IMR-90 (cell line): ENCODE data around the gene FNIP1. TPM values are rescaled to one million over a fixed set of nuclear protein-coding genes. Genes with fewer than 3 reads are reported as not detected.

Experiments
- ATAC-seq: fragments of 200-7000 bp; cut with Tn5 transposase; 2 replicates; pipeline ENCODE4 v1.9.1; 2020; ENCODE audit warnings: low read depth, mild to moderate bottlenecking, moderate library complexity
- BruUV-seq: library from RNA; stranded (reverse); fragments of 400-500 nt; replicated peaks from 2 replicates; lab custom pipeline; 2021; lab: Mats Ljungman, UMichigan
- CTCF ChIA-PET: fragments of 300-600 bp; formaldehyde crosslinking; extraction: SDS; loops from one replicate; lab custom pipeline; 2021; ENCODE audit warnings: antibody characterized with exemption; lab: Yijun Ruan, JAX
- POLR2A ChIA-PET: fragments of 300-600 bp; sonication (Branson Sonifier 250); formaldehyde crosslinking; loops from one replicate; lab custom pipeline; 2022; ENCODE audit warnings: antibody characterized with exemption; ENCODE audit not compliant: unreplicated experiment; lab: Charles Lee
- DNase-seq: peaks from one replicate; pipeline ENCODE4 v3.0.0; 2013
- H2AFZ ChIP-seq: replicated peaks from 2 replicates; pipeline ENCODE3; 2013; ENCODE audit warnings: low read length, mild to moderate bottlenecking; ENCODE audit not compliant: poor library complexity
- H2AK5ac ChIP-seq: 2 replicates; pipeline ENCODE4 v1.6.1; 2013; ENCODE audit warnings: low read depth, low read length, inconsistent platforms
- H2AK9ac ChIP-seq: replicated peaks from 2 replicates; pipeline ENCODE3; 2013; ENCODE audit warnings: mild to moderate bottlenecking, low read depth, low read length, moderate library complexity; ENCODE audit not compliant: poor library complexity
- H2BK120ac ChIP-seq: 2 replicates; pipeline ENCODE4 v1.6.1; 2013; ENCODE audit warnings: low read depth, low read length, inconsistent platforms
- H2BK15ac ChIP-seq: 3 replicates; pipeline ENCODE4 v1.6.1; 2013; ENCODE audit warnings: low read depth, low read length, inconsistent platforms
- H2BK20ac ChIP-seq: 2 replicates; pipeline ENCODE4 v1.6.1; 2013; ENCODE audit warnings: low read depth, mild to moderate bottlenecking, inconsistent platforms, low read length, moderate library complexity
- H2BK5ac ChIP-seq: 2 replicates; pipeline ENCODE4 v1.6.1; 2013; ENCODE audit warnings: mild to moderate bottlenecking, low read depth, low read length, inconsistent platforms; ENCODE audit not compliant: poor library complexity, severe bottlenecking
- H3K14ac ChIP-seq: replicated peaks from 2 replicates; pipeline ENCODE4 v1.6.1; 2013; ENCODE audit warnings: low read depth, low read length, inconsistent platforms
- H3K18ac ChIP-seq: 2 replicates; pipeline ENCODE4 v1.6.1; 2013; ENCODE audit warnings: low read depth, low read length, control low read depth
- H3K23ac ChIP-seq: 2 replicates; pipeline ENCODE4 v1.6.1; 2013; ENCODE audit warnings: low read depth, low read length, inconsistent platforms
- H3K27ac ChIP-seq: 2 replicates; pipeline ENCODE4 v1.5.1; 2013; ENCODE audit warnings: mild to moderate bottlenecking, control low read depth, low read length; ENCODE audit not compliant: insufficient read depth
- H3K27me3 ChIP-seq: 2 replicates; pipeline ENCODE4 v1.6.1; 2013; ENCODE audit warnings: low read length; ENCODE audit not compliant: control insufficient read depth, insufficient read depth
- H3K36me3 ChIP-seq: 2 replicates; pipeline ENCODE4 v1.6.1; 2013; ENCODE audit warnings: low read length, mixed read lengths; ENCODE audit not compliant: control insufficient read depth, insufficient read depth
- H3K4ac ChIP-seq: 2 replicates; pipeline ENCODE4 v1.6.1; 2013; ENCODE audit warnings: low read depth, low read length, inconsistent platforms
- H3K4me1 ChIP-seq: 2 replicates; pipeline ENCODE4 v1.6.1; 2013; ENCODE audit warnings: low read length, mixed read lengths; ENCODE audit not compliant: control insufficient read depth, insufficient read depth
- H3K4me2 ChIP-seq: 2 replicates; pipeline ENCODE4 v1.6.1; 2013; ENCODE audit warnings: low read depth, mild to moderate bottlenecking, control low read depth, low read length, moderate library complexity
- H3K4me3 ChIP-seq: 2 replicates; pipeline ENCODE4 v1.5.1; 2013; ENCODE audit warnings: low read depth, mild to moderate bottlenecking, control low read depth, low read length, moderate library complexity; ENCODE audit not compliant: insufficient read depth
- H3K56ac ChIP-seq: 2 replicates; pipeline ENCODE4 v1.6.1; 2013; ENCODE audit warnings: low read length, inconsistent platforms; ENCODE audit not compliant: insufficient read depth; ENCODE audit errors: extremely low read depth
- H3K79me1 ChIP-seq, 2 experiments: 2 replicates each; pipeline ENCODE4 v1.6.1; 2013; ENCODE audit warnings: low read length in 2 of 2, inconsistent platforms in 1 of 2, low read depth in 1 of 2
- H3K9ac ChIP-seq: 2 replicates; pipeline ENCODE4 v1.6.1; 2013; ENCODE audit warnings: low read depth, low read length, control low read depth
- H3K9me1 ChIP-seq: 2 replicates; pipeline ENCODE4 v1.6.1; 2013; ENCODE audit warnings: low read length, inconsistent platforms; ENCODE audit not compliant: insufficient read depth
- H3K9me3 ChIP-seq: 2 replicates; pipeline ENCODE4 v1.6.1; 2013; ENCODE audit warnings: low read length; ENCODE audit not compliant: control insufficient read depth, insufficient read depth
- H4K20me1 ChIP-seq: 2 replicates; pipeline ENCODE4 v1.6.1; 2013; ENCODE audit warnings: low read length, inconsistent platforms; ENCODE audit not compliant: insufficient read depth
- H4K5ac ChIP-seq: 2 replicates; pipeline ENCODE4 v1.6.1; 2013; ENCODE audit warnings: mild to moderate bottlenecking, low read depth, low read length, control low read depth
- H4K8ac ChIP-seq, 2 experiments: 2 replicates each; pipeline ENCODE4 v1.6.1; 2013; ENCODE audit warnings: low read depth in 2 of 2, low read length in 2 of 2, control low read depth in 1 of 2, inconsistent platforms in 1 of 2
- H4K91ac ChIP-seq: 2 replicates; pipeline ENCODE4 v1.6.1; 2013; ENCODE audit warnings: low read depth, low read length, inconsistent platforms; ENCODE audit not compliant: insufficient read depth
- MAFK ChIP-seq: IDR thresholded peaks from 2 replicates; pipeline ENCODE4 v1.6.1; 2012; ENCODE audit warnings: low read depth, low read length, improper control_type of control experiment
- WGBS, 2 experiments: methylation state at CpG; one replicate each; pipeline versions ENCODE4 v1.1.5 to v1.1.7; 2013; ENCODE audit warnings: missing lambda C conversion rate in 2 of 2; ENCODE audit not compliant: insufficient read length in 1 of 2; ENCODE audit errors: extremely low coverage in 2 of 2; 5-methylcytosine and 5-hydroxymethylcytosine counted together
- dilution Hi-C: fragments of 300-500 bp; cut with HindIII; formaldehyde crosslinking; loops from one replicate; pipeline ENCODE4 v1.14.3; 2018; ENCODE audit warnings: low sequenced_read_pairs; ENCODE audit not compliant: unreplicated experiment
- in situ Hi-C: fragments of 300-500 bp; cut with MboI; formaldehyde crosslinking; loops from 3 replicates; pipeline ENCODE4 v1.14.3; 2019; ENCODE audit warnings: low sequenced_read_pairs, inconsistent platforms, mixed read lengths
- intact Hi-C: fragments of 100-400 bp; cut with micrococcal nuclease; formaldehyde crosslinking; loops from 2 replicates; pipeline ENCODE4 v1.10.0; 2022
- polyA plus RNA-seq, 3 experiments: library from polyadenylated mRNA; depleted of rRNA; stranded (reverse); fragments of >200 nt; gene quantifications; 2 replicates each; pipeline ENCODE4 v1.2.3, GENCODE V29; 2012; ENCODE audit warnings: low replicate concordance in 1 of 3
- total RNA-seq: library from RNA; depleted of rRNA; stranded (reverse); fragments of >200 nt; gene quantifications from 2 replicates; pipeline ENCODE4 v1.2.3, GENCODE V29; 2012
- TF ChIP-seq, protein P1 (sequence below): conservative IDR thresholded peaks from 2 replicates; pipeline ENCODE4 v1.5.1; 2012; ENCODE audit warnings: mild to moderate bottlenecking, low read depth, low read length, improper control_type of control experiment

FNIP1 gene
- total and polyA plus RNA-seq, 2 of the 4 experiments (the other 2 are of a cell fraction): 5.6 to 34.1 TPM

DNA sequence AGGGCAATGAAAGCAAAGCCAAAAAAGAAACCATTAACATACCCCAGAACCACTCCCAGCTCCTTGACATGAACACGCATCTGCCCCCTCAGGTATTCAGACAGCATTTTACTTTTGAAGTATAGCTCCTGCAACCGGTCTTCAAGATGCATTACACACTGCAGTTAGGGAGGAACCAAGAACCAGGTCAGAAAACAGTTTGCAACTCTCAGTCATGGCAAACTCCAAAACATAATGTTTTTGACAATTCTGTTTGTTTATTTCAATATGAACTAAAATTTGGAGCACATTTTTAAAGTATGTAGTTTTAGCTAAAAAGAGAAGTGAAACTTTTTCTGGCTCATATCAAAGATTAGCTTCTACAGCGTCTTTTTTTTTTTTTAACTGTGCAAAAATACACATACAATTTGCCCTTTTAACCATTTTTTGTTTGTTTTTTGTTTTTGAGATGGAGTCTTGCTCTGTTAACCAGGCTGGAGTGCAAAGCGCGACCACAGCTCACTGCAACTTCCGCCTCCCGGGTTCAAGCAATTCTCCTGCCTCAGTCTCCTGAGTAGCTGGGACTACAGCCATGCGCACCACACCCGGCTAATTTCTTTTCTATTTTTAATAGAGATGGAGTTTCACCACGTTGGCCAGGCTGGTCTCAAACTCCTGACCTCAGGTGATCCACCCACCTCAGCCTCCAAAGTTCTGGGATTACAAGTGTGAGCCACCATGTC, 149.6 kb downstream of the FNIP1 start:
- ATAC-seq (no peak), DNase-seq (no peak)
- no peaks in the 10 kb centered on the region for H3K27me3 ChIP-seq
- H2AK5ac ChIP-seq: no peak overlapping the region
- POLR2A ChIA-PET: interaction anchor here (0.5 kb wide), 1 partner anchor 10 kb away, joined by 4 read pairs; no protein-coding TSS in a partner anchor
- WGBS, 2 experiments: 100% methylated on average over 1 of the region's 10 CpGs; no CpG with 5 or more reads in 1 of the 2 experiments
- H2BK15ac ChIP-seq: no peak overlapping the region
- no TSS peak for BruUV-seq
- TF ChIP-seq, protein P1, sequence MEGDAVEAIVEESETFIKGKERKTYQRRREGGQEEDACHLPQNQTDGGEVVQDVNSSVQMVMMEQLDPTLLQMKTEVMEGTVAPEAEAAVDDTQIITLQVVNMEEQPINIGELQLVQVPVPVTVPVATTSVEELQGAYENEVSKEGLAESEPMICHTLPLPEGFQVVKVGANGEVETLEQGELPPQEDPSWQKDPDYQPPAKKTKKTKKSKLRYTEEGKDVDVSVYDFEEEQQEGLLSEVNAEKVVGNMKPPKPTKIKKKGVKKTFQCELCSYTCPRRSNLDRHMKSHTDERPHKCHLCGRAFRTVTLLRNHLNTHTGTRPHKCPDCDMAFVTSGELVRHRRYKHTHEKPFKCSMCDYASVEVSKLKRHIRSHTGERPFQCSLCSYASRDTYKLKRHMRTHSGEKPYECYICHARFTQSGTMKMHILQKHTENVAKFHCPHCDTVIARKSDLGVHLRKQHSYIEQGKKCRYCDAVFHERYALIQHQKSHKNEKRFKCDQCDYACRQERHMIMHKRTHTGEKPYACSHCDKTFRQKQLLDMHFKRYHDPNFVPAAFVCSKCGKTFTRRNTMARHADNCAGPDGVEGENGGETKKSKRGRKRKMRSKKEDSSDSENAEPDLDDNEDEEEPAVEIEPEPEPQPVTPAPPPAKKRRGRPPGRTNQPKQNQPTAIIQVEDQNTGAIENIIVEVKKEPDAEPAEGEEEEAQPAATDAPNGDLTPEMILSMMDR: no peak
- TF ChIP-seq MAFK: no peak
- no peak overlapping the region for H2BK5ac ChIP-seq
- H3K23ac ChIP-seq: no peak overlapping the region
- no peak overlapping the region for H2AK9ac ChIP-seq
- dilution Hi-C loops (no loop called here), in situ Hi-C loops (no loop called here), intact Hi-C loops (loop anchor here (10.0 kb wide), 1 partner anchor 212 kb away; no protein-coding TSS in a partner anchor)
- H3K4me1 ChIP-seq: no peaks in the 10 kb centered on the region
- H3K9ac ChIP-seq: no peak overlapping the region
- H2AFZ ChIP-seq: no peak overlapping the region
- peaks cover 21% of the 10 kb centered on the region for H3K36me3 ChIP-seq
- H3K56ac ChIP-seq: no peak overlapping the region
- no peaks in the 10 kb centered on the region for H4K20me1 ChIP-seq
- no peak overlapping the region for H4K5ac ChIP-seq
- H3K9me3 ChIP-seq: no peaks in the 10 kb centered on the region
- no peak overlapping the region for H3K4me3 ChIP-seq
- H3K27ac ChIP-seq: no peak overlapping the region
- H3K9me1 ChIP-seq: no peaks in the 10 kb centered on the region; the same call in 1 of the 2 replicates
- H3K4ac ChIP-seq: no peak overlapping the region
- no peak overlapping the region for H4K91ac ChIP-seq
- CTCF ChIA-PET: interaction anchor here (0.6 kb wide), 1 partner anchor 146 kb away, joined by 3 read pairs; no protein-coding TSS in a partner anchor
- no peak overlapping the region for H3K14ac ChIP-seq
- no peak overlapping the region for H2BK20ac ChIP-seq
- peaks cover 3 to 22% of the 10 kb centered on the region in 2 experiments for H3K79me1 ChIP-seq
- no peak overlapping the region for H3K4me2 ChIP-seq
- H3K18ac ChIP-seq: no peak overlapping the region
- no peak overlapping the region for H2BK120ac ChIP-seq
- no peak overlapping the region for H4K8ac ChIP-seq
